ENCODE measurements around the gene SMDT1.

Gene SMDT1

GRCh38 chr22:42079319-42080251 is at the start of gene SMDT1:
Gene SMDT1 (plus strand): TSS chr22:42079700. CDS start chr22:42079769, 69 bp downstream.
- Histone ChIP-seq H3K36me3 (replicated peaks; ENCODE audit: insufficient read depth, low read length) (no peaks in the 10 kb centered on the region), H3K27me3 (replicated peaks; ENCODE audit: insufficient read depth, low read length) (no peaks in the 10 kb centered on the region), H3K79me2 (ENCODE audit: low read length) (peaks cover 43% of the 10 kb centered on the region), H3K9me2 (replicated peaks; ENCODE audit: insufficient read depth, low read length) (no peaks in the 10 kb centered on the region), H3K27ac (ENCODE audit: low read length) (peak within 1 kb of the TSS; percentile 84), H3K4me2 (ENCODE audit: low read depth, low read length) (peak within 1 kb of the TSS; percentile 92), H3K4me1 (ENCODE audit: low read length) (peaks cover 7% of the 10 kb centered on the region), H3F3A (ENCODE audit: insufficient read depth, low read length) (peaks cover 19% of the 10 kb centered on the region), H4K20me1 (ENCODE audit: insufficient read depth, low read length) (no peaks in the 10 kb centered on the region), H3K9ac (ENCODE audit: low read length) (peak within 1 kb of the TSS; percentile 94), H3K9me3 (replicated peaks; ENCODE audit: insufficient read depth, low read length) (no peaks in the 10 kb centered on the region), H2AFZ (ENCODE audit: low read length) (peak within 1 kb of the TSS; percentile 91), H3K4me3 (ENCODE audit: low read length) (peak within 1 kb of the TSS; percentile 94)
- TF ChIP-seq CTCF (IDR thresholded peaks at IDR 0.05; ENCODE audit: low read length) = no peak
- no peak for TF ChIP-seq EZH2phosphoT487 (IDR thresholded peaks at IDR 0.05; ENCODE audit: low read length)
- no peak for TF ChIP-seq EZH2 (optimal IDR thresholded peaks at IDR 0.05; ENCODE audit: low read depth, low read length)
- peak; percentile 99 for DNase-seq

GRCh38 chr22:42033263-42034181 is 46.0 kb upstream of the SMDT1 start:
- Histone ChIP-seq H4K20me1 (ENCODE audit: insufficient read depth, low read length) (no peaks in the 10 kb centered on the region), H3K27ac (ENCODE audit: low read length) (no peak overlapping the region), H3K9me2 (replicated peaks; ENCODE audit: insufficient read depth, low read length) (no peaks in the 10 kb centered on the region), H3K36me3 (replicated peaks; ENCODE audit: insufficient read depth, low read length) (no peaks in the 10 kb centered on the region), H3F3A (ENCODE audit: insufficient read depth, low read length) (peaks cover 10% of the 10 kb centered on the region), H3K79me2 (ENCODE audit: low read length) (no peaks in the 10 kb centered on the region), H3K27me3 (replicated peaks; ENCODE audit: insufficient read depth, low read length) (no peaks in the 10 kb centered on the region), H3K4me2 (ENCODE audit: low read depth, low read length) (no peak overlapping the region), H2AFZ (ENCODE audit: low read length) (no peak overlapping the region), H3K4me3 (ENCODE audit: low read length) (no peak overlapping the region), H3K9ac (ENCODE audit: low read length) (no peak overlapping the region), H3K4me1 (ENCODE audit: low read length) (peaks cover 18% of the 10 kb centered on the region), H3K9me3 (replicated peaks; ENCODE audit: insufficient read depth, low read length) (no peaks in the 10 kb centered on the region)
- DNase-seq = no peak
- TF ChIP-seq CTCF (IDR thresholded peaks at IDR 0.05; ENCODE audit: low read length) (no peak), EZH2 (optimal IDR thresholded peaks at IDR 0.05; ENCODE audit: low read depth, low read length) (no peak), EZH2phosphoT487 (IDR thresholded peaks at IDR 0.05; ENCODE audit: low read length) (no peak)

- Histone ChIP-seq H3K4me2 (ENCODE audit: low read depth, low read length) (no peak overlapping the region), H3K9me2 (replicated peaks; ENCODE audit: insufficient read depth, low read length) (no peaks in the 10 kb centered on the region), H3K79me2 (ENCODE audit: low read length) (no peaks in the 10 kb centered on the region), H3K27me3 (replicated peaks; ENCODE audit: insufficient read depth, low read length) (no peaks in the 10 kb centered on the region), H3K4me3 (ENCODE audit: low read length) (no peak overlapping the region), H3K9ac (ENCODE audit: low read length) (no peak overlapping the region), H3K27ac (ENCODE audit: low read length) (no peak overlapping the region), H3K36me3 (replicated peaks; ENCODE audit: insufficient read depth, low read length) (no peaks in the 10 kb centered on the region), H2AFZ (ENCODE audit: low read length) (no peak overlapping the region), H4K20me1 (ENCODE audit: insufficient read depth, low read length) (no peaks in the 10 kb centered on the region), H3K4me1 (ENCODE audit: low read length) (peaks cover 17% of the 10 kb centered on the region), H3F3A (ENCODE audit: insufficient read depth, low read length) (peaks cover 10% of the 10 kb centered on the region), H3K9me3 (replicated peaks; ENCODE audit: insufficient read depth, low read length) (no peaks in the 10 kb centered on the region)
- DNase-seq = no peak
- TF ChIP-seq CTCF (IDR thresholded peaks at IDR 0.05; ENCODE audit: low read length) (no peak), EZH2phosphoT487 (IDR thresholded peaks at IDR 0.05; ENCODE audit: low read length) (no peak), EZH2 (optimal IDR thresholded peaks at IDR 0.05; ENCODE audit: low read depth, low read length) (no peak)
These were observed 44.2 kb upstream of the SMDT1 start for GRCh38 chr22:42035256-42035655.
